Measurements from ENCODE around the gene VAC14. TPM values are rescaled to one million over a fixed set of nuclear protein-coding genes. Genes with fewer than 3 reads are reported as not detected.
A peak's percentile ranks its signal among the peaks of the same experiment; 100 is the strongest.

The VAC14 gene
- total RNA-seq, 4 donors from 2014 or later, result 23.5 to 44.1 (median 29.8) TPM

GRCh38 chr16:70664325-70665112 lies 136.4 kb downstream of the VAC14 start:
- Histone ChIP-seq H3K27me3 (no peaks in the 10 kb centered on the region), H3K27ac (peak overlapping the region in 1 of 4 donors; percentile 70), H3K4me3 (no peak overlapping the region), H3K36me3 (peaks cover 0 to 68% of the 10 kb centered on the region in 2 donors), H3K4me1 (peaks cover 0 to 36% (median 0%) of the 10 kb centered on the region in 3 donors), H3K9me3 (no peaks in the 10 kb centered on the region)
- no peak for ATAC-seq
- WGBS, 2 donors (ENCODE audit: low coverage in 1 of 2), result 70% methylated on average over 2 of the region's 39 CpGs; no CpG with 5 or more reads in 1 of the 2 donors
- TF ChIP-seq EP300 (IDR thresholded peaks at IDR 0.05), result no peak
- TF ChIP-seq, protein P1, sequence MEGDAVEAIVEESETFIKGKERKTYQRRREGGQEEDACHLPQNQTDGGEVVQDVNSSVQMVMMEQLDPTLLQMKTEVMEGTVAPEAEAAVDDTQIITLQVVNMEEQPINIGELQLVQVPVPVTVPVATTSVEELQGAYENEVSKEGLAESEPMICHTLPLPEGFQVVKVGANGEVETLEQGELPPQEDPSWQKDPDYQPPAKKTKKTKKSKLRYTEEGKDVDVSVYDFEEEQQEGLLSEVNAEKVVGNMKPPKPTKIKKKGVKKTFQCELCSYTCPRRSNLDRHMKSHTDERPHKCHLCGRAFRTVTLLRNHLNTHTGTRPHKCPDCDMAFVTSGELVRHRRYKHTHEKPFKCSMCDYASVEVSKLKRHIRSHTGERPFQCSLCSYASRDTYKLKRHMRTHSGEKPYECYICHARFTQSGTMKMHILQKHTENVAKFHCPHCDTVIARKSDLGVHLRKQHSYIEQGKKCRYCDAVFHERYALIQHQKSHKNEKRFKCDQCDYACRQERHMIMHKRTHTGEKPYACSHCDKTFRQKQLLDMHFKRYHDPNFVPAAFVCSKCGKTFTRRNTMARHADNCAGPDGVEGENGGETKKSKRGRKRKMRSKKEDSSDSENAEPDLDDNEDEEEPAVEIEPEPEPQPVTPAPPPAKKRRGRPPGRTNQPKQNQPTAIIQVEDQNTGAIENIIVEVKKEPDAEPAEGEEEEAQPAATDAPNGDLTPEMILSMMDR (IDR thresholded peaks at IDR 0.05), result no peak
- TF ChIP-seq POLR2A (IDR thresholded peaks at IDR 0.05), result no peak
- no peak for TF ChIP-seq POLR2AphosphoS5 (IDR thresholded peaks at IDR 0.05)

DNA sequence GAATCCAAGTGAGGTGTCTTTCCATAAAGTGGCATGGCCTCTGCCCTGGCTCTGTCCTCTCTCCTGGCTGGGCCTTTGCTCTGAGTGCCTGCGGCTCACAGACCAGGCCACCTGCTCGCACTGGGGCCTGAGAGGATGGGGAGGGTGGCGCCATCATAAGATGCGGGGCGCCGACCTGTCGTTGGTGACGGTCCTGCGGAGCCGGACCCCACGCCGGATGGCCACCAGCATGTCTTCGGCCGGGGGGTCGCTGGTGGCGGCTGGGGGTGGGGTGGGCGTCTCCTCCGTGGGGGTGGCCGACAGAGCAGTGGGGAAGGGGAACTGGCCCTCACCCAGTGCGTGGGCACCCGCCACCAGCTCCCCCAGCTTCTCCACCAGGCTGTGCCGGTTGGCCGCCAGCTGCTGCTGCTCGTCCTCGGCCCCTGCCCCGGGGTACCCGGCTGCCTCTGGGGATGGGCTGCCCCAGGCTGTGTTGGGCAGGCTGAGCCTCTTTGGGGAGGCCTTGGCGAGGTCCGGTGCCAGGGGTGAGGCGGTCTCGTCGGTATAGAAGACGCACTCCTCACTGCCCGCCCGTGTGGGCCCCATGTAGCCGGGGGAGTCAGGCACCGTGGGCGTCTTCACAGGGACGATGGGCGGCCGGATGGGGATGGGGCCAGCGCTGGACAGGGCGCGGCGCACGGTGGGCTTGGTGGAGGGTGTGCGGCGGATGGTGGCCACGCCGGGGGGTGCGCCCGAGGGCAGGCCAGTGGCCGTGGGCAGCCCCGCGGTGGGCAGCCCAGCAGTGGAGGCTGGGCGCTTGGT lies 137.2 kb downstream of the VAC14 start:
- ATAC-seq, result peak; percentile 4
- Histone ChIP-seq H3K27ac (peak overlapping the region in 3 of 4 donors; percentile 55 to 70 (median 59)), H3K36me3 (peaks cover 0 to 60% of the 10 kb centered on the region in 2 donors), H3K4me3 (no peak overlapping the region), H3K9me3 (no peaks in the 10 kb centered on the region), H3K4me1 (peaks cover 0 to 36% (median 0%) of the 10 kb centered on the region in 3 donors), H3K27me3 (no peaks in the 10 kb centered on the region)
- 95% methylated on average over 11 of the region's 56 CpGs; no CpG with 5 or more reads in 1 of the 2 donors for WGBS, 2 donors (ENCODE audit: low coverage in 1 of 2)
- TF ChIP-seq POLR2AphosphoS5 (IDR thresholded peaks at IDR 0.05) (no peak), EP300 (IDR thresholded peaks at IDR 0.05) (no peak), POLR2A (IDR thresholded peaks at IDR 0.05) (no peak)
- TF ChIP-seq, protein P1 (IDR thresholded peaks at IDR 0.05), result no peak

DNA sequence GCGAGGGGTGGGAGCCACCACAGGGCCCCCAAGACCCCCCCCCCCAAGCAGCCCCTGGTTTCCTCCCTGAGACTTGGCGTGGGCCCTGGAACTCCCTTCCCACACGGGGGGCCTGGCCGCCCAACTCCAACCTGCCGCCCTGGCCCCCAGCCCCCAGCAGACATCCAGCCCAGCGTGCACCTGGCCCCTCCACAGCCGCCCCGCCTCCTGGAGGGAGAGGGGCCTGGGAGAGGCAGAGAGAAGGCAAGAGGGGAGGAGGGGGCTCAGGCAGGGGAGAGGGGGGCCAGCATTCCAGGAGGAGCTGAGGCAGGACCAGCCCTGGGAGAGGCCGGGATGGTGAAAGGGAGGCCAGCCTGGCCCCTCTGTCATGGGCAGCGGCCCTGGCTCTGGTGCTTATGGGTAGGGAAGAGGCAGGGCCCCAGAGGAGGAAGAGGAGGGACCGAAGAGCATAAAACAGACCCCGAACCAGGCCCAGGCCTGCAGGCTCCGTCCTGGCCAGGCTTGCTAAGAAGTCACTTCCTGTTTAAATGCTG lies 137.9 kb downstream of the VAC14 start:
- Histone ChIP-seq H3K4me3 (no peak overlapping the region), H3K9me3 (no peaks in the 10 kb centered on the region), H3K27ac (peak overlapping the region in 3 of 4 donors; percentile 55 to 70 (median 59)), H3K4me1 (peaks cover 0 to 36% (median 0%) of the 10 kb centered on the region in 3 donors), H3K36me3 (peaks cover 0 to 54% of the 10 kb centered on the region in 2 donors), H3K27me3 (no peaks in the 10 kb centered on the region)
- TF ChIP-seq POLR2AphosphoS5 (IDR thresholded peaks at IDR 0.05) (no peak), EP300 (IDR thresholded peaks at IDR 0.05) (no peak), POLR2A (IDR thresholded peaks at IDR 0.05) (no peak)
- TF ChIP-seq, protein P1 (IDR thresholded peaks at IDR 0.05), result no peak
- 50% methylated on average over 4 of the region's 13 CpGs; no CpG with 5 or more reads in 1 of the 2 donors for WGBS, 2 donors (ENCODE audit: low coverage in 1 of 2)
- no peak for ATAC-seq

GRCh38 chr16:70661918-70662641 lies 138.9 kb downstream of the VAC14 start:
- H3K27me3 ChIP-seq, result no peaks in the 10 kb centered on the region
- peak overlapping the region in 3 of 4 donors; percentile 55 to 70 (median 59) for H3K27ac ChIP-seq
- no peaks in the 10 kb centered on the region for H3K9me3 ChIP-seq
- H3K36me3 ChIP-seq, result peaks cover 0 to 45% of the 10 kb centered on the region in 2 donors
- TF ChIP-seq POLR2A (IDR thresholded peaks at IDR 0.05) (no peak), EP300 (IDR thresholded peaks at IDR 0.05) (no peak), POLR2AphosphoS5 (IDR thresholded peaks at IDR 0.05) (no peak)
- TF ChIP-seq, protein P1 (IDR thresholded peaks at IDR 0.05), result no peak
- H3K4me3 ChIP-seq, result no peak overlapping the region
- WGBS, 2 donors (ENCODE audit: low coverage in 1 of 2), result 27 to 32% methylated on average over 4 to 7 of the region's 21 CpGs
- peak; percentile 17 for ATAC-seq
- peaks cover 0 to 36% (median 0%) of the 10 kb centered on the region in 3 donors for H3K4me1 ChIP-seq
